ENCODE data around the gene DUSP7.

DNA sequence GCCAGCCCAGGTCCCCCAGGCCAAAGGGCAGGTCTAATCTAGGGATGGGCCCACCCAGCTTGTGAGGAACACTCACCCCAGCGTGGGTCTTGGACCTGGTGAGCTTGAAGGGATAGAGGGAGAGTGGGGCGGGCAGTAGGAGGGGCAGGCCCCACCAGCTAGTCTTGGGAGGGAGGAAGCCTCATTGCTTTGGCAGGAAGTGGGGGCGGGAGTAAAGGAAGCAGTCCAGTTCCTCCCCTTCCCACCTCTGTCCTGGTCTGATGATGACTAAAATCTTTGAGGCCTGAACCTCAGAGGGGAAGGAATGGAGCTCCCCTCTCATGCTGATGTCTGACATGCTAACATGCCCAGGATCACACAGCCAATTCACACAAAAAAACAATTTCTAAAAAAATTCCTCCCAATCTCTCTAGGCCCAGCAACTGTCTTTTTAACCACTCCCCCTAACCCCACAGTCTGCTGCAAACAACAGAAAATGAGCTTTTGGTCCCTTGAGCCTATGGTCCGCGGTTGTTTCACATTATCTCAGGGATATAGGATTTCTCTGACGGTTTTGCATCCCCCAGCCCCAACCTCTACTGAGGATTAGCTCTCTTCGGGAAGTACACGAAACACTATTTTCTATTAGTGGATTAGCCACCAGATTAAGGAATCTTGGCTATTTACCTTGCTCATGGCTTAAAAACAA lies 30.7 kb upstream of the DUSP7 start:
- TF ChIP-seq, protein P1, sequence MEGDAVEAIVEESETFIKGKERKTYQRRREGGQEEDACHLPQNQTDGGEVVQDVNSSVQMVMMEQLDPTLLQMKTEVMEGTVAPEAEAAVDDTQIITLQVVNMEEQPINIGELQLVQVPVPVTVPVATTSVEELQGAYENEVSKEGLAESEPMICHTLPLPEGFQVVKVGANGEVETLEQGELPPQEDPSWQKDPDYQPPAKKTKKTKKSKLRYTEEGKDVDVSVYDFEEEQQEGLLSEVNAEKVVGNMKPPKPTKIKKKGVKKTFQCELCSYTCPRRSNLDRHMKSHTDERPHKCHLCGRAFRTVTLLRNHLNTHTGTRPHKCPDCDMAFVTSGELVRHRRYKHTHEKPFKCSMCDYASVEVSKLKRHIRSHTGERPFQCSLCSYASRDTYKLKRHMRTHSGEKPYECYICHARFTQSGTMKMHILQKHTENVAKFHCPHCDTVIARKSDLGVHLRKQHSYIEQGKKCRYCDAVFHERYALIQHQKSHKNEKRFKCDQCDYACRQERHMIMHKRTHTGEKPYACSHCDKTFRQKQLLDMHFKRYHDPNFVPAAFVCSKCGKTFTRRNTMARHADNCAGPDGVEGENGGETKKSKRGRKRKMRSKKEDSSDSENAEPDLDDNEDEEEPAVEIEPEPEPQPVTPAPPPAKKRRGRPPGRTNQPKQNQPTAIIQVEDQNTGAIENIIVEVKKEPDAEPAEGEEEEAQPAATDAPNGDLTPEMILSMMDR (IDR thresholded peaks at IDR 0.05 in 8 of 11, conservative IDR thresholded peaks at IDR 0.05 in 3 of 11) = no peak
- no peak for TF ChIP-seq POLR2AphosphoS5 (IDR thresholded peaks at IDR 0.05)
- TF ChIP-seq POLR2A (IDR thresholded peaks at IDR 0.05) = no peak

Measured in spleen (tissue), 7 donors.